Ishikawa (cell line): ENCODE data around the gene EXOC4.

Experiments
- CEBPB ChIP-seq: IDR thresholded peaks from 2 replicates; pipeline ENCODE4 v1.6.1; 2012
- CREB1 ChIP-seq: IDR thresholded peaks from 2 replicates; pipeline ENCODE4 v1.6.1; 2012; ENCODE audit warnings: low read depth
- EGR1 ChIP-seq: IDR thresholded peaks from 2 replicates; pipeline ENCODE4 v1.6.1; 2012
- EP300 ChIP-seq: IDR thresholded peaks from 2 replicates; pipeline ENCODE4 v1.6.1; 2012; ENCODE audit warnings: borderline replicate concordance
- FOXM1 ChIP-seq: IDR thresholded peaks from 2 replicates; pipeline ENCODE4 v1.6.1; 2012; ENCODE audit warnings: low read depth, borderline replicate concordance
- MAX ChIP-seq: IDR thresholded peaks from 2 replicates; pipeline ENCODE4 v1.6.1; 2012
- NFIC ChIP-seq: IDR thresholded peaks from 2 replicates; pipeline ENCODE4 v1.6.1; 2012
- RAD21 ChIP-seq: IDR thresholded peaks from 2 replicates; pipeline ENCODE4 v1.6.1; 2012; ENCODE audit warnings: low read depth
- REST ChIP-seq: IDR thresholded peaks from 2 replicates; pipeline ENCODE4 v1.6.1; 2012; ENCODE audit warnings: low read depth, mild to moderate bottlenecking
- TAF1 ChIP-seq: IDR thresholded peaks from 2 replicates; pipeline ENCODE4 v1.6.1; 2012; ENCODE audit warnings: low read depth, mild to moderate bottlenecking
- TCF12 ChIP-seq: IDR thresholded peaks from 2 replicates; pipeline ENCODE4 v1.6.1; 2012; ENCODE audit warnings: low read depth
- TEAD4 ChIP-seq: IDR thresholded peaks from 2 replicates; pipeline ENCODE4 v1.6.1; 2012
- USF1 ChIP-seq: IDR thresholded peaks from 2 replicates; pipeline ENCODE4 v1.6.1; 2012
- YY1 ChIP-seq: IDR thresholded peaks from 2 replicates; pipeline ENCODE4 v1.6.1; 2012; ENCODE audit warnings: low read depth
- ZBTB7A ChIP-seq: IDR thresholded peaks from 2 replicates; pipeline ENCODE4 v1.6.1; 2012; ENCODE audit warnings: low read depth

EXOC4 gene

GRCh38 chr7:133255486-133255885 lies 2.6 kb downstream of the EXOC4 start:
- TF ChIP-seq MAX = no peak

GRCh38 chr7:133258174-133258573 lies 5.3 kb downstream of the EXOC4 start:
- TF ChIP-seq EP300 = no peak
- TF ChIP-seq YY1 = no peak
- no peak for TF ChIP-seq CEBPB
- no peak for TF ChIP-seq TAF1
- TF ChIP-seq EGR1 = no peak
- no peak for TF ChIP-seq CREB1
- no peak for TF ChIP-seq MAX
- TF ChIP-seq REST = no peak
- no peak for TF ChIP-seq USF1
- TF ChIP-seq TEAD4 = no peak
- no peak for TF ChIP-seq NFIC
- no peak for TF ChIP-seq FOXM1
- TF ChIP-seq ZBTB7A = no peak
- TF ChIP-seq RAD21 = no peak
- no peak for TF ChIP-seq TCF12

- TF ChIP-seq MAX = no peak
- no peak for TF ChIP-seq NFIC
- no peak for TF ChIP-seq TEAD4
- TF ChIP-seq ZBTB7A = no peak
- no peak for TF ChIP-seq USF1
- no peak for TF ChIP-seq TAF1
- no peak for TF ChIP-seq YY1
- no peak for TF ChIP-seq CEBPB
- no peak for TF ChIP-seq EGR1
- TF ChIP-seq REST = no peak
- TF ChIP-seq FOXM1 = no peak
- TF ChIP-seq CREB1 = no peak
- no peak for TF ChIP-seq EP300
- TF ChIP-seq TCF12 = no peak
- no peak for TF ChIP-seq RAD21
These were observed 12.9 kb downstream of the EXOC4 start for GRCh38 chr7:133265821-133266220.

GRCh38 chr7:133268355-133268754 lies 15.5 kb downstream of the EXOC4 start:
- no peak for TF ChIP-seq CEBPB
- no peak for TF ChIP-seq TEAD4
- no peak for TF ChIP-seq ZBTB7A
- TF ChIP-seq TAF1 = no peak
- no peak for TF ChIP-seq MAX

GRCh38 chr7:133272336-133272735 lies 19.5 kb downstream of the EXOC4 start:
- TF ChIP-seq CREB1 (no peak), TAF1 (no peak), ZBTB7A (no peak), REST (no peak), NFIC (no peak), YY1 (no peak), FOXM1 (no peak), MAX (no peak)
